ENCODE results near the gene DYNC1H1.

DNA sequence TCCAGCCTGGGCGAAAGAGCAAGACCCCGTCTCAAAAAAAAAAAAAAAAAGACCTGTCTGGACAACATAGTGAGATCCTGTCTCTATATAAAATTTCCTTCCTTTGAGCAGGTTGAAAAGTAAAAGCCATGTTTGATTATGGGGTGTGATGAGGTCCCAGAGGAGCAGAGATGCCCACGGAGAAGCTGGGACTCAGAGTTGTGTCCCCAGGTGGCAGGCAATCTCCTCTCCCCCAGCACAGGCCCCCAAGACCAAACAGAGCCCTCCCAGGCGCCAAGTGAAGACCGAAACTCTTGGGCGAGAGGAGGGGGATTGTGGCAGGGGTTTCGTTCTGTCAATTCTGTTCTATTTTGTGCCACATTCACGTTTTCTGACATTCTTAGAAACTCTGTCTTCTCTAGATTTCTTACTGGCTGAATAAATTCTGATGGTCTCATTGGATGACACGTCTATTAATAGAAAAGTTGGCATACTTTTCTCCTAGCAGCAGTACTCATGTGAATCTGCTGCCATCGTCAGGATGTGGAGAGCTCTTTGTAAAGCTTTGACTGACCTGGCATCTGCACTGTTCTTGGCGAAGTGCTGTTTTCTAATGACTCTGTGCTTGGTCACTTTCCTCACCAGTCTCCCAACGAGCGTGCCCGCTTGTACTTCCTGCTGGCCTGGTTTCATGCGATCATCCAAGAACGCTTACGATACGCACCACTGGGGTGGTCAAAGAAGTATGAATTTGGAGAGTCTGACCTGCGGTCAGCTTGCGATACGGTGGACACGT lies 79.1 kb downstream of the DYNC1H1 start:
- TF ChIP-seq POLR2AphosphoS5 (IDR thresholded peaks at IDR 0.05; ENCODE audit: borderline replicate concordance, low read depth, low read length) (no peak), EZH2 (IDR thresholded peaks at IDR 0.05) (no peak), FOXP2 (optimal IDR thresholded peaks at IDR 0.05; ENCODE audit: control extremely low read depth, extremely low read length, insufficient read depth) (no peak)

Measured in SK-N-MC (cell line).